Osteocyte (in vitro differentiated cells): Measurements from ENCODE around the gene CCZ1B. TPM values are rescaled to one million over a fixed set of nuclear protein-coding genes. Genes with fewer than 3 reads are reported as not detected.
"Not testable (repeated sequence)": the region's sequence is repeated elsewhere in the genome, so short reads cannot be mapped to it uniquely, and the experiment has no call there.

Experiments
- DNase-seq: peaks from one replicate; pipeline ENCODE4 v3.0.0; 2021; ENCODE audit warnings: mixed read lengths; ENCODE audit not compliant: unreplicated experiment; ENCODE audit errors: extremely low spot score
- H3K27ac Mint-ChIP-seq: one replicate; pipeline ENCODE4 v1.8.0; 2021; ENCODE audit warnings: mild to moderate bottlenecking, mixed read lengths; ENCODE audit not compliant: unreplicated experiment
- H3K27me3 Mint-ChIP-seq: one replicate; pipeline ENCODE4 v1.8.0; 2021; ENCODE audit warnings: mixed read lengths; ENCODE audit not compliant: unreplicated experiment
- H3K36me3 Mint-ChIP-seq: one replicate; pipeline ENCODE4 v1.8.0; 2021; ENCODE audit warnings: mixed read lengths; ENCODE audit not compliant: unreplicated experiment
- H3K4me1 Mint-ChIP-seq: one replicate; pipeline ENCODE4 v1.8.0; 2021; ENCODE audit warnings: mixed read lengths; ENCODE audit not compliant: unreplicated experiment
- H3K4me3 Mint-ChIP-seq: one replicate; pipeline ENCODE4 v1.8.0; 2021; ENCODE audit warnings: mild to moderate bottlenecking, moderate library complexity, mixed read lengths; ENCODE audit not compliant: unreplicated experiment
- H3K9me3 Mint-ChIP-seq: one replicate; pipeline ENCODE4 v1.8.0; 2021; ENCODE audit warnings: mixed read lengths; ENCODE audit not compliant: unreplicated experiment
- total RNA-seq: library from RNA; stranded (reverse); gene quantifications from 2 replicates; pipeline ENCODE4 v1.2.1, GENCODE V29; 2021
- TF ChIP-seq, protein P1 (sequence below): fragments of 200-600 bp; sonication (generic); IDR thresholded peaks from 2 replicates; pipeline ENCODE4 v1.5.0; 2021; ENCODE audit warnings: antibody characterized with exemption, mild to moderate bottlenecking, moderate library complexity

The CCZ1B gene
- total RNA-seq, 1 donor from 2014 or later, result 70.2 TPM

DNA sequence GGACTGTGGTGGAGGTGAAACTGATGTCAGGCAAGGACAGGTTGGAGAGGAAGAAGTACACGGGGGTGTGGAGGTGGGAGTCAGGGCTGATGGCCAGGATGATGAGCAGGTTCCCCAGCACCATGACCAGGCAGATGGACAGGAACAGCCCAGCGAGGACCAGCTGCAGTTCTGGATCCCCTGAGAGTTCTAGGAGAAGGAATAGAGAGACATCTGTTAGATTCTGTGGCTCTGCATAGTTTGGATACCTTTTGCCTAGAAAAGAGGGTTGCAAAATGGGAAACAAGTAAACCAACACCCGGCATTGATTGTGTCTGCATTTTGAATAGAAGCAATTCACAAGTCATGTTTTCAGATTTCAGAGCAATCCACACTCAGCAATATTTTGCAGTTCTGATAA lies 9.4 kb upstream of the CCZ1B start:
- H3K36me3 Mint-ChIP-seq, H3K27ac Mint-ChIP-seq, H3K4me1 Mint-ChIP-seq, H3K4me3 Mint-ChIP-seq, H3K9me3 Mint-ChIP-seq, DNase-seq: not testable (repeated sequence)
- H3K27me3 Mint-ChIP-seq, result peaks cover 30% of the 10 kb centered on the region

DNA sequence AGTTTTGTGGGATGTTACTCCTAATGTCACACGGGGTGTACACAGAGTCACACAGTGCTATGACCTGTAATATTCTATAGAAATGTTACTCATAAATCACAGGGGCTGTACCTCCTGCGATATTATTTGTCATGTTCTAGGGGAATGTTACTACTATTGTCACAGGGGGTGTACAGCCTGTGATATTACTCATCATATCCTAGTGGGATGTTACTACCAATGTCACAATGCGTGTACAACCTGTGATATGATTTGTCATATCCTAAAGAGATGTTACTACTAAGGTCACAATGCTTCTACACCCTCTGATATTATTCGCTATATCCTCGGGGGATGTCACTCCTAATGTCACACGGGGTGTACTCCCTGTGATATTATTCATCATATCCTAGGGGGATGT lies 7.6 kb upstream of the CCZ1B start:
- Mint-ChIP-seq H3K4me3 (no peak overlapping the region), H3K9me3 (no peaks in the 10 kb centered on the region), H3K4me1 (no peaks in the 10 kb centered on the region), H3K36me3 (no peaks in the 10 kb centered on the region), H3K27me3 (peaks cover 36% of the 10 kb centered on the region), H3K27ac (no peak overlapping the region)
- TF ChIP-seq, protein P1, sequence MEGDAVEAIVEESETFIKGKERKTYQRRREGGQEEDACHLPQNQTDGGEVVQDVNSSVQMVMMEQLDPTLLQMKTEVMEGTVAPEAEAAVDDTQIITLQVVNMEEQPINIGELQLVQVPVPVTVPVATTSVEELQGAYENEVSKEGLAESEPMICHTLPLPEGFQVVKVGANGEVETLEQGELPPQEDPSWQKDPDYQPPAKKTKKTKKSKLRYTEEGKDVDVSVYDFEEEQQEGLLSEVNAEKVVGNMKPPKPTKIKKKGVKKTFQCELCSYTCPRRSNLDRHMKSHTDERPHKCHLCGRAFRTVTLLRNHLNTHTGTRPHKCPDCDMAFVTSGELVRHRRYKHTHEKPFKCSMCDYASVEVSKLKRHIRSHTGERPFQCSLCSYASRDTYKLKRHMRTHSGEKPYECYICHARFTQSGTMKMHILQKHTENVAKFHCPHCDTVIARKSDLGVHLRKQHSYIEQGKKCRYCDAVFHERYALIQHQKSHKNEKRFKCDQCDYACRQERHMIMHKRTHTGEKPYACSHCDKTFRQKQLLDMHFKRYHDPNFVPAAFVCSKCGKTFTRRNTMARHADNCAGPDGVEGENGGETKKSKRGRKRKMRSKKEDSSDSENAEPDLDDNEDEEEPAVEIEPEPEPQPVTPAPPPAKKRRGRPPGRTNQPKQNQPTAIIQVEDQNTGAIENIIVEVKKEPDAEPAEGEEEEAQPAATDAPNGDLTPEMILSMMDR, result no peak
- DNase-seq, result no peak

DNA sequence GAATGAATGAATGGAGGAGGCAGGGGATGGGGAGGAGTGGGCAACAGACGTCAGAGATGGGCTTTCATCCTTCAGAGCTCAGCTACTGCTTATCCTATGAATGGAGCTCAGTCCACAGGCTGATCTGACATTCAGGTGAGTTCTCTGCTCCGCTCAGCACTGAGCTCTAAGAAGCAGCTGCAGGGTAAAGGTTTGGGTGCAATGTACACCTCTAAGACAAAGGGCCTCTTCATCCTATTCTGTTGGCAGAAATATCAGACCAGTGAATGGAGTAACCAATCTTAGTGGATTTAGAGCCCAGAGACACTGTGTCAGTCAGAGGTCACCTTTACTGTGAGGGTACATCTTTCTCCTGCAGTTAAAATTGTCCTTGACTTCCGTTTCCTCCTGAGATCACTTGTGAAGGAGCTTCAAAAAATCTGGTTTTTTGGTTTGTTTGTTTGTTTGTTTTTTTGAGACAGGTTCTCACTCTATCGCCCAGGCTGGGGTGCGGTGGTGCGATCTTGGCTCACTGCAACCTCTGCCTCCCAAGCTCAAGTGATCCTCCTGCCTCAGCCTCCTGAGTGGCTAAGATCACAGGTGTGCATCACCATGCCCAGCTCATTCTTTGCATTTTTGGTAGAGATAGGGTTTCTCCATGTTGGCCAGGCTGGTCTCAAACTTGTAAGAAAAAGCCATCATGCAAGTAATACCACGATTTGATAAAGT lies 5.1 kb upstream of the CCZ1B start:
- H3K4me3 Mint-ChIP-seq, result no peak overlapping the region
- H3K36me3 Mint-ChIP-seq, result peaks cover under 1% of the 10 kb centered on the region
- TF ChIP-seq, protein P1, result no peak
- H3K4me1 Mint-ChIP-seq, result peaks cover 3% of the 10 kb centered on the region
- no peak overlapping the region for H3K27ac Mint-ChIP-seq
- H3K27me3 Mint-ChIP-seq, result peaks cover 36% of the 10 kb centered on the region
- H3K9me3 Mint-ChIP-seq, result no peaks in the 10 kb centered on the region
- DNase-seq, result no peak

DNA sequence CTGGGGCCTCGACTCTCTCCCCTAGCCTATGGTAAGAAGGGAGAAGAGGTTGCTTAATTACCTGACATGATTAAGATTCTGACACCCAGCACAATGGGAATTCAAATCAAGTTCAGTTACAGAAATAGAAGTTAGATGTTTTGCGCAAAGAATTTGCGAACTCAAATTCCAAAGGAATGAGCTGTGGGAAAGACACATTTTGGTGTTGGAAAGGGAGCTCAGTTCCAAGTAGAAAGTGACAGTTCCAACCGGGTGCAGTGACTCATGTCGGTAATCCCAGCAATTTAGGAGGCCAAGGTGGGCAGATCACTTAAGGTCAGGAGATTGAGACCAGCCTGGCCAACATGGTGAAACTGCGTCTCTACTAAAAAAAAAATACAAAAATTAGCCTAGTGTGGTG lies 4.0 kb upstream of the CCZ1B start:
- DNase-seq, H3K9me3 Mint-ChIP-seq, H3K4me1 Mint-ChIP-seq, H3K27ac Mint-ChIP-seq, H3K36me3 Mint-ChIP-seq, H3K4me3 Mint-ChIP-seq: not testable (repeated sequence)
- H3K27me3 Mint-ChIP-seq, result peaks cover 26% of the 10 kb centered on the region

DNA sequence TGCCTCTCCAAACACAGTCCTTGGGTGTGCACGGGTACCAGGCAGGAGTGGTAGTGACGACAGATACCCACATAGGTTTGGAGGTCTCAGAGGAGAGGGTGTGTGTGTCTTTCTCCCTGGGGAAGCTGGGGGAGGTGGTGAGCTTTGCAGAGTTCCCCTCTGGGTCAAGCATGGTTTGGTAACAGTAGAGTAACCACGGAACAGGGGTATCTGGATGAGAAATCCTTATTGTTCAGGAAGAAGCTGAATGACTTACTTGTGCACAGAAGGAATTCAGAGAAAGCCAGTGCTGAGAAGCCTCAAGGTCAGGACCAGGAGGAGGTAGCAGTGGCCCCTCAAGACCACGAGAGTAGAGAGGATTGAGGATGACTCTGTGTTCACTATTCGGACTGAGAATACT lies 3.5 kb upstream of the CCZ1B start:
- H3K4me1 Mint-ChIP-seq, DNase-seq, H3K4me3 Mint-ChIP-seq, H3K9me3 Mint-ChIP-seq, H3K27ac Mint-ChIP-seq, H3K36me3 Mint-ChIP-seq: not testable (repeated sequence)
- H3K27me3 Mint-ChIP-seq, result peaks cover 22% of the 10 kb centered on the region

DNA sequence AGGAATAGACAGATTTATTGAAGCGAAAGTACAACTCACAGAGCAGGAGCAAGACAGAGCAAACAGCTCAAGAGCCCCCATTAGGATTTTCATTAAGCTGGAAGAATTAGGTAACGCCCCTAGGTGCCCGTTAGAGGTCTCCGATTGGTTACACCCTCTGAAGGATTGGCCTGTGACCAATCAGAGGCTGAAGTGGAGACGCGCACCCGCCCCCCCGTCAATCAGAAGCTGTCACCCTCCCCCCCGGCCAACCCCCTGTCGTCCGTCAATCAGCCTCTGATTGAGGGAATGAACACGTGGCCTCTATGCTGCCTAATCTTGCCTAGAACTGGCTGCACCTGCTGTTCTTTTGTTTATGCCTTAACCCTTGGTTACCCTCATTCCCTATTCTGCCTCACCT lies 1.1 kb upstream of the CCZ1B start:
- Mint-ChIP-seq H3K27me3 (peaks cover 17% of the 10 kb centered on the region), H3K27ac (peak overlapping the region; percentile 54), H3K4me1 (peaks cover 10% of the 10 kb centered on the region), H3K4me3 (peak overlapping the region; percentile 32)
- not testable (repeated sequence) for DNase-seq, H3K9me3 Mint-ChIP-seq, H3K36me3 Mint-ChIP-seq

DNA sequence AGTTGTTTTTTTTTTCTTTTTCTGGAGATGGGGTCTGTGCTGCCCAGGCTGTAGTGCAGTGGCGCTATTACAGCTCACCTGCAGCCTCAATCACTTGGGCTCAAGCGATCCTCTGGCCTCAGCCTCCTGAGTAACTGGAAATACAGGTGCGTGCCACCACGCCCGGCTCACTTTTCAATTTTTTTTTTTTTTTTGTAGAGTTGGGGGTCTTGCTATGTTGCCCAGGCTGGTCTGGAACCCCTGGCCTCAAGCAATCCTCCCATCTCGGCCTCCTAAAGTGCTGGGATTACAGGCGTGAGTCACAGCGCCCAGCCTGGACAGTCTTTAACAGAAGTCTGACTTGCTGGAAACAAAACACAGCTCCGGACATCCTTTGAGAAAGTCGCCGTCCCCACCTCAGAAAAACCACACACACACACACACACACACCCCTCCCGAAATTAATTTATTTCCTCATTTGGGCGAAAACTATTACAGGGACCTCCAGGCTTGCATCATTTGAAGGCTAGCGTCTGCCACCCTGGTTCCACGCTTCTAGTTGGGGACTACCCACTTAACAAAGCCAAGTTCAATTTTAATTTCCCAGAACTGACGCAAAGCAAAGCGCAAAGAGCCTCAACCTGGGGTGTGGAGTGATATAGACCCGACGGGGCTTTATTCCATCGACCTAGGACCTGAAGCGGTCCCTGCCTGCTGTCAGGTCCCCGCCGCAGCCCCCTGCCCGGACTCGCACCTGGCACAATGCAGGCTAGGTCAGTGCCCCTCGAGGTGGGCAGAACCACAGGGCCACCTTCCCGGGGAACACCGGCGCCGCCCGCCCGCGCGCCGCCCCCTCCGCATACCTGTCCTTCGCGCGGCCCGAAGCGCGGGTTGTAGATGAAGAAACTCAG lies 594 bp downstream of the CCZ1B start:
- peak overlapping the region; percentile 72 for H3K4me3 Mint-ChIP-seq
- peaks cover 10% of the 10 kb centered on the region for H3K4me1 Mint-ChIP-seq
- not testable (repeated sequence) for H3K9me3 Mint-ChIP-seq, DNase-seq, H3K36me3 Mint-ChIP-seq, H3K27ac Mint-ChIP-seq, H3K27me3 Mint-ChIP-seq

DNA sequence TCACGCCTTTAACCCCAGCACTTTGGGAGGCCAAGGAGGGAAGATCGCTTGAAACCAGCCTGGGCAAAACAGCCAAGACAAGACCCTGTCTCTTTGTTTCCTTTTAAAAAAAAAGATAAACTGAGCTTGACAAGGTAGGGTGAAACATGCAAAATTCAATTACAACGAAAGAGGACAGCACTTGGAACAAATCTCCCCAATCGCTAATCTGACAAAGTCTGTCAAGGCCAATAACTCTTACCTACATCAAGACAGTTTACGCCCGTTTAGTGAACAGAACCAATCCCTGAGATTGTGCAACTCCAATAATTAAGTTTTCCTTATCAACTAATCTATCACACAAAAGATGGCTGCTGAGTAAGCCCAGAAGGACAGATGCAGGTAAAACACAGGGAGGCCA lies 4.5 kb downstream of the CCZ1B start:
- not testable (repeated sequence) for H3K27me3 Mint-ChIP-seq, H3K27ac Mint-ChIP-seq, DNase-seq, H3K4me3 Mint-ChIP-seq, H3K4me1 Mint-ChIP-seq, H3K9me3 Mint-ChIP-seq
- peaks cover 18% of the 10 kb centered on the region for H3K36me3 Mint-ChIP-seq

DNA sequence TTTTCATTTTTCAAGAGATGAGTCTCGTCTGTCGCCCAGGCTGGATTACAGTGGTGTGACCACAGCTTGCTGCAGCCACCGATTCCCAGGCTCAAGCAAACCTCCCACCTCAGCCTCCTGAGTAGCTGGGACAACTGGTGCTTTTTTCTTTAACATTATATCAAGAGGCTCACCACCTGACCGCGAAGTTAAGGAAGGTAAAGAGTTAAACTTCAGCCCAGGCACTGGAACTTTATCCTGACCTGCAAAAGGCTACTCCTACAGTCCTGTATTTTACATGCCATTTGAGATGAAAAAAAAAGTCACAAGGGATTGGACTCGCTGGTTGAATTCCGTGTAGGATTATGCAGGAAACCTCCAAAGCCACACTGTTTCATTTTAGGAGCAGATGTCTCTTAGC lies 10.6 kb downstream of the CCZ1B start:
- H3K27me3 Mint-ChIP-seq, H3K27ac Mint-ChIP-seq, H3K4me1 Mint-ChIP-seq, H3K4me3 Mint-ChIP-seq, DNase-seq, H3K9me3 Mint-ChIP-seq: not testable (repeated sequence)
- H3K36me3 Mint-ChIP-seq, result peaks cover 15% of the 10 kb centered on the region

DNA sequence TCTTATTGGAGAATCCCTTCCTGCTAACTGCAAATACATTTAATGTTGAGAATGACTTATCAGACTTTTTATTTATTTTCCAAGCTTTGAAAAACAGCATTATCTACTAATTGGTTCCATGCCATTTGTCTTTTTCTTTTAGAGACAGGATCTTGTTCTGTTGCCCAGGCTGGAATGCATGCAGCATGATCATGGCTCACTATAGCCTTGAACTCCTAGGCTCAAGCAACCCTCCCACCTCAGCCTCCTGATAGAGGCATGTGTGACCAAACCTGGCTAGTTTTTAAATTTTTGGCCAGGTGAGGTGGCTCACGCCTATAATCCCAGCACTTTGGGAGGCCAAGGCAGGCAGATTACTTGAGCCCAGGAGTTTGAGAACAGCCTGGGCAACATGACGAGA lies 13.1 kb downstream of the CCZ1B start:
- DNase-seq, H3K9me3 Mint-ChIP-seq, H3K36me3 Mint-ChIP-seq, H3K4me1 Mint-ChIP-seq, H3K27ac Mint-ChIP-seq, H3K4me3 Mint-ChIP-seq, H3K27me3 Mint-ChIP-seq: not testable (repeated sequence)
